Ishikawa (cell line): Measurements from ENCODE around the gene ARHGAP26.

Experiments
- EP300 ChIP-seq: IDR thresholded peaks from 2 replicates; pipeline ENCODE4 v1.6.1; 2012; ENCODE audit warnings: borderline replicate concordance
- FOXM1 ChIP-seq: IDR thresholded peaks from 2 replicates; pipeline ENCODE4 v1.6.1; 2012; ENCODE audit warnings: low read depth, borderline replicate concordance
- RAD21 ChIP-seq: IDR thresholded peaks from 2 replicates; pipeline ENCODE4 v1.6.1; 2012; ENCODE audit warnings: low read depth
- TCF12 ChIP-seq: IDR thresholded peaks from 2 replicates; pipeline ENCODE4 v1.6.1; 2012; ENCODE audit warnings: low read depth

DNA sequence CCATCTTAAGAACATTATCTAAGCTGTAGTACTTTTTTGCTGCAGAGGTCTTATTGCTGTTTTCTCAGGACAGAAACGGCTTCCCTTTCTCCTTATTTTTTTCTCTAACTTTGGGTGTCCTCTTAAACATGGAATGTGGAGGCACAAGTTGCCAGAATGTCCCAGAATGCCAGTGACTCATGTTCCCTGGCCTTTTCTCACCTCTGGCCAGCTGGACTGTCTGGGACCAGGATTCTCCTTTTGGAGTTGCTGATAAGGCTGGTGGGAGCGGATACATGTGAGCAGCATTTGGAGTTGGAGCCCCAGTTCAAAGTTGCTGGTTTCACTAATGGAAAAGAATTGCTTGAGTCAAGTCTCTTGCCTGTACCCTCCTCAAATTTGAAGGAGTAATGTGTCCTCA, 112.8 kb downstream of the ARHGAP26 start:
- TF ChIP-seq TCF12 (no peak), EP300 (no peak), FOXM1 (no peak), RAD21 (no peak)
